HL-60 (cell line): ENCODE data around the gene B3GNT9.

Experiments
- CTCF ChIP-seq: IDR thresholded peaks from one replicate; pipeline ENCODE4 v1.5.1; 2011; ENCODE audit warnings: low read length, control low read depth, inconsistent platforms; ENCODE audit not compliant: insufficient read depth
- GABPA ChIP-seq: IDR thresholded peaks from 2 replicates; pipeline ENCODE4 v1.6.1; 2012; ENCODE audit warnings: low read depth
- POLR2AphosphoS5 ChIP-seq: IDR thresholded peaks from 2 replicates; pipeline ENCODE4 v1.6.1; 2012; ENCODE audit warnings: low read depth
- REST ChIP-seq: IDR thresholded peaks from 2 replicates; pipeline ENCODE4 v1.6.1; 2012; ENCODE audit warnings: low read depth; ENCODE audit not compliant: insufficient replicate concordance

DNA sequence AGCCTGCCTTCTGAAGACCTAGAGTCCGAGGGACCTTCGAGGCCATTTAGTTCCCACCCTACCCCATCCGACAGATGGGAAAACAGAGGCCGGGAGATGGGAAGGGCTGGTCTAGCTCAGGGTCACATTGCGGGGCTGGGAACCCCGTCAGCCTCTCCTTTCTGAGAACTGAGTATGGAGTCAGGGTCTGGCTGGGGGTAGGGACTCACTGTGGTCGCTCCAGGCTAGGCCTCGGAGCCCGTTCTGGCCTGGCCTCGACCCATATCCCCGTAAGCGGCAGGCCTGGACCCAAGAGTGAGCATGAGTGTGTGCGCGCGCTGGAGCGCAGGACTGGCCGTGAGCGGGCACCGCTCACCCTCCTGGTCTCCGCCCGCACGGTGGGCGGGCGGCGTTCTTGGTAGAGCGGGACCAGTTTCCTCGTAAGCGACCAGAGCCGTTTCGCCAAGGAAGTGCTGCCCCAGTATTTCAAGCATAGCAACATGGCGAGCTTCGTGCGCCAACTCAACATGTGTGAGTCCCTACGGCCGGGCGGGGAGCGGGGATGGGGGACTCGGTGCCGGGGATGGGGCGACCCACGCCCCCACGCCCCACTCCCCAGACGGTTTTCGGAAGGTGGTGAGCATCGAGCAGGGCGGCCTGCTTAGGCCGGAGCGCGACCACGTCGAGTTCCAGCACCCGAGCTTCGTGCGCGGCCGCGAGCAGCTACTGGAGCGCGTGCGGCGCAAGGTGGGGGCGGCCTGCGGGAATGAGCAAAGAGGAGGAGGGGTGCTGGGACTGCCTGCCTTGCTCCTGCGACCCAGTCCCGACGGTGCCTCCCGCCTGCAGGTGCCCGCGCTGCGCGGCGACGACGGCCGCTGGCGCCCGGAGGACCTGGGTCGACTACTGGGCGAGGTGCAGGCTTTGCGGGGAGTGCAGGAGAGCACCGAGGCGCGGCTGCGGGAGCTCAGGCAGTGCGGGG lies 14.6 kb upstream of the B3GNT9 start:
- TF ChIP-seq POLR2AphosphoS5: no peak
- no peak for TF ChIP-seq CTCF
- no peak for TF ChIP-seq GABPA
- no peak for TF ChIP-seq REST
